Ishikawa (cell line): ENCODE measurements around the gene SESTD1.

ENCODE experiments used
- CEBPB ChIP-seq: IDR thresholded peaks from 2 replicates; pipeline ENCODE4 v1.6.1; 2012
- CREB1 ChIP-seq: IDR thresholded peaks from 2 replicates; pipeline ENCODE4 v1.6.1; 2012; ENCODE audit warnings: low read depth
- EGR1 ChIP-seq: IDR thresholded peaks from 2 replicates; pipeline ENCODE4 v1.6.1; 2012
- EP300 ChIP-seq: IDR thresholded peaks from 2 replicates; pipeline ENCODE4 v1.6.1; 2012; ENCODE audit warnings: borderline replicate concordance
- FOXM1 ChIP-seq: IDR thresholded peaks from 2 replicates; pipeline ENCODE4 v1.6.1; 2012; ENCODE audit warnings: low read depth, borderline replicate concordance
- MAX ChIP-seq: IDR thresholded peaks from 2 replicates; pipeline ENCODE4 v1.6.1; 2012
- NFIC ChIP-seq: IDR thresholded peaks from 2 replicates; pipeline ENCODE4 v1.6.1; 2012
- RAD21 ChIP-seq: IDR thresholded peaks from 2 replicates; pipeline ENCODE4 v1.6.1; 2012; ENCODE audit warnings: low read depth
- REST ChIP-seq: IDR thresholded peaks from 2 replicates; pipeline ENCODE4 v1.6.1; 2012; ENCODE audit warnings: low read depth, mild to moderate bottlenecking
- TAF1 ChIP-seq: IDR thresholded peaks from 2 replicates; pipeline ENCODE4 v1.6.1; 2012; ENCODE audit warnings: low read depth, mild to moderate bottlenecking
- TCF12 ChIP-seq: IDR thresholded peaks from 2 replicates; pipeline ENCODE4 v1.6.1; 2012; ENCODE audit warnings: low read depth
- TEAD4 ChIP-seq: IDR thresholded peaks from 2 replicates; pipeline ENCODE4 v1.6.1; 2012
- USF1 ChIP-seq: IDR thresholded peaks from 2 replicates; pipeline ENCODE4 v1.6.1; 2012
- YY1 ChIP-seq: IDR thresholded peaks from 2 replicates; pipeline ENCODE4 v1.6.1; 2012; ENCODE audit warnings: low read depth
- ZBTB7A ChIP-seq: IDR thresholded peaks from 2 replicates; pipeline ENCODE4 v1.6.1; 2012; ENCODE audit warnings: low read depth

SESTD1 gene

GRCh38 chr2:179235463-179236108 is 29.0 kb downstream of the SESTD1 start:
- TF ChIP-seq USF1 (no peak), REST (no peak), CREB1 (no peak), EP300 (no peak), MAX (no peak), CEBPB (no peak), FOXM1 (no peak), EGR1 (no peak), ZBTB7A (no peak), RAD21 (no peak)

- TF ChIP-seq USF1 = no peak
- no peak for TF ChIP-seq EP300
- no peak for TF ChIP-seq NFIC
- no peak for TF ChIP-seq RAD21
- no peak for TF ChIP-seq EGR1
- TF ChIP-seq REST = no peak
- TF ChIP-seq TCF12 = no peak
- TF ChIP-seq MAX = no peak
- no peak for TF ChIP-seq FOXM1
These were observed 29.9 kb downstream of the SESTD1 start for GRCh38 chr2:179234658-179235240.

- TF ChIP-seq MAX = no peak
These were observed 30.8 kb downstream of the SESTD1 start for GRCh38 chr2:179233626-179234430.

- no peak for TF ChIP-seq EGR1
- no peak for TF ChIP-seq FOXM1
- TF ChIP-seq NFIC = no peak
These were observed 31.5 kb downstream of the SESTD1 start for GRCh38 chr2:179233083-179233490.

GRCh38 chr2:179226961-179227259 is 37.7 kb downstream of the SESTD1 start:
- TF ChIP-seq TAF1 = no peak
- TF ChIP-seq CEBPB = no peak
- TF ChIP-seq USF1 = no peak
- no peak for TF ChIP-seq TCF12
- no peak for TF ChIP-seq REST
- TF ChIP-seq NFIC = no peak
- no peak for TF ChIP-seq RAD21
- TF ChIP-seq FOXM1 = no peak
- TF ChIP-seq YY1 = no peak
- no peak for TF ChIP-seq EGR1
- no peak for TF ChIP-seq MAX
- TF ChIP-seq CREB1 = no peak
- TF ChIP-seq EP300 = no peak
- TF ChIP-seq TEAD4 = no peak
- TF ChIP-seq ZBTB7A = no peak
